Eye (tissue), 1 donor: ENCODE data around the gene NDUFA8.

Experiments used
- DNase-seq: peaks from one replicate; pipeline ENCODE4 v3.0.0-alpha.2; 2015

The NDUFA8 gene

GRCh38 chr9:122133984-122134535 is 25.5 kb downstream of the NDUFA8 start:
- no peak for DNase-seq

GRCh38 chr9:122133263-122133983 is 26.2 kb downstream of the NDUFA8 start:
- no peak for DNase-seq

GRCh38 chr9:122132539-122132938 is 27.0 kb downstream of the NDUFA8 start:
- DNase-seq, result no peak

GRCh38 chr9:122131401-122132001 is 28.1 kb downstream of the NDUFA8 start:
- peak; percentile 64 for DNase-seq

- no peak for DNase-seq
Observed at GRCh38 chr9:122130837-122131236, 28.7 kb downstream of the NDUFA8 start.

DNA sequence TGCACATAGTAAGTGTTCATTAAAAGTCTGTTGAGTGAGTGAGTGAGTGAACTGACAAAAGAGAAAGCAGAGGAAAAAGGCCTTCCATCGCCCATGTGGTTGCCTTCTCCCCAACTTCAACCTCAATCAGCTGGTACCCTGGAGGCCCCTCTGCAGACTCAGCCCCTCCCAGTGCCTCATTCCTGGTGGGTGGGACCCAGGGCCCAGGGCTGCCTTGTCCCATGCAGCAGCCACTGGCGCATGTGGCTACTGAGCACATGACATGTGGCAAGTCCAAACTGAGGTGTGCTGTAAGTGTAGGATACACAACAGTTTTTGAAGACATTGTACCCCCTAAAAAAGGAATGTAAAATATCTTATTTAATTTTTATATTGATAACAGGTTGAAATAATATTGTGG is 29.6 kb downstream of the NDUFA8 start:
- no peak for DNase-seq

- no peak for DNase-seq
Observed at GRCh38 chr9:122128969-122129343, 30.6 kb downstream of the NDUFA8 start.

- no peak for DNase-seq
Observed at GRCh38 chr9:122128007-122128968, 31.3 kb downstream of the NDUFA8 start.

GRCh38 chr9:122127396-122127798 is 32.2 kb downstream of the NDUFA8 start:
- DNase-seq, result no peak

DNA sequence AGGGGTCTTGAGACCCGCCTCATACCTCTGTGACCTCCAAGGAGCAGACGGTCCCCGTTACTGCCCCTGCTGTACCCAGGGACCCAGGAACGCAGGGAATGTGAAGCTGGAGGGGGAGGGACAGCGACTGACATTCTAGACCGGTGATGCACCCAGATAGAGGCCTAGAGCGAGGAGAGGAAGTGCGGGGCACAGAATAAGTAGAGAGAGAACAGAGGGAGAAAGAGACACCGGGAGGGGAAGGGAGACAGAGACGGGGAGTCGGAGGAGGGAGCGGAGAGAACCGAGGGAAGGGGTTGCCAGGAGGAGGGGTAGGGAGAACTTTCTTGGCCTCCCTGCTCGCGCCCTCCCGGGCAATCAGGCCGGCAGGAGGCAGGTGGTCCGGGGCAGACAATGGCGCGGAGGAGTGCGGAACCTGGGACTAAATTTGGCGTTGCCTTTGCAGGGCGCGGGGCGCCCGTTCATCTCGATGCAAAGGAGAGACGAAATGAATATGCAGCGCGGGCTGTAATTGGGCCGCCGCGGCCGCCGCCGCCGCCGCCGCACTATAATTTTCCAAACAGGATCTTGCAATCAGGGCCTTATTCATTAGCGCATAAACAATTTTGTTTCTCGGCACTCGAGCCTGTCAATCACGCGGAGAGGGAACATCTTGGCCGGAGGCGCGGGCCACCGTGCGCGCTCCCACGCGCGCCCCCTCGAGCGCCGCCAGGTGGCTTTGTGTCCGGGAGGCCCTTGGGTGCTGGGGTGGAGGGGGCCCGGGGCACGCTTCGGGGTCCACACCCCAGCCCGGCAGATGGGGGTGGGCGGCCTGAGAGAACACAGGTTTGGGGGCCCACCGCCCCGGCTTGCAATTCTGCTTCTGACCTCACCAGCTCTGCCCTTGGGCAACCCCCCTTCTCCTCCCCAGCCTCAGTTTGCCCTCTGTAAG is 33.0 kb downstream of the NDUFA8 start:
- DNase-seq, result peak; percentile 71

DNA sequence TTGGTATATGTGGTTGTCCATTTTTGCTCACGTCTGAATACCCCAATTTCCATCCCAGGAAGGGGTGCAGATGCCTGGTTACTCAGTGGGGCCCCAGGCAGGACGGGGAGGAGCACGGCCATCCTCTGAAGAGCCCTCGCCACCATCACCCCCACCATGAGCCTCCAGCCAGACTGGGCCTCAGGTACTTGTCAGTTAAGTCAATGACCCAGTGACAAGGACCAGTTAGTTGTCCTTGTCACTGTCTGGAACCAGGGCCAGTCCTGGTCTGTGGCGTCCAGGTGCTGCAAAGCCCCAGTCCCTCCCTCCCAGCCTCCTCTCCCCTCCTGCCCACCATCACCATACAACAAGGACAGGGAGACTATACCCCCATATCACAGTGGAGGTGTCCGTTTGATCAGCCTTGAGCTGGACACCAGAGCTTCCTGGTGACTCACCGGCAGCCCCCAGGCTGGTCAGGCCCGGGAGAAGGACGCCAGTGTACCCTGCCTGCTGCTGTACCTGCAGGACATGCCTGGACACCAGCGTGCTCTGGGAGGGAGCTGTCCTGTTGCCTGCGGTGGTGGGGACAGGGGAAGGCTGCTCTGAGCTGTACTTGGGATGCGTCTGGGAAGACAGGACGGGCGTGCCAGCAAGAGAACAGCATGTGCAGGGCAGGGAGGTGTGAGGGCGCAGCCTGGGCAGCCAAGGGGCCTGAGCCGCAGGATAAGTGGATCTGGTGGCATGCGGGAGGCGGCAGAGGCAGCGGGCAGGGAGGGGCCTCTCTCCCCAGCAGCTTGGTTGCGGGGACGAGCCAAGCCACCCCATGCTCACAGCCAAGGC is 33.9 kb downstream of the NDUFA8 start:
- peak; percentile 51 for DNase-seq

DNA sequence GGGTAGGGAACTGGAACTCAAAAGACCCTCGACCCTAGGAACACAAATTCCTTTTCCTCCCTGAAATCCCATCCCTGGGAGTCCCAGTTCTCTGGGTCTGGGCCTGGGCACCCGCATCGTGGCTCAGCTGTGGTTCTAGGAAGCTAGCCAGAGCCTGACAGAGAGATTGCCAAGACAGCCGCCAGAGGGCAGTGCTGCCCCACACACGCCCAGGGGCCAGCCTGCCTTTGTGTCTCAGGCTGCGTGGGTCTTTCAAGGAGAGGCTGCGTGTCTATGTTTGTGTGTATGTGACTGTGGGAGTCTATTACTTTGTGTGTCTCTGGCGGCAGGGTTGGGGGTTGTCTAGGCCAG is 34.4 kb downstream of the NDUFA8 start:
- DNase-seq, result peak; percentile 94

- no peak for DNase-seq
Observed at GRCh38 chr9:122124528-122124927, 35.1 kb downstream of the NDUFA8 start.

GRCh38 chr9:122124048-122124447 is 35.5 kb downstream of the NDUFA8 start:
- no peak for DNase-seq

- peak; percentile 92 for DNase-seq
Observed at GRCh38 chr9:122122903-122123632, 36.5 kb downstream of the NDUFA8 start.

DNA sequence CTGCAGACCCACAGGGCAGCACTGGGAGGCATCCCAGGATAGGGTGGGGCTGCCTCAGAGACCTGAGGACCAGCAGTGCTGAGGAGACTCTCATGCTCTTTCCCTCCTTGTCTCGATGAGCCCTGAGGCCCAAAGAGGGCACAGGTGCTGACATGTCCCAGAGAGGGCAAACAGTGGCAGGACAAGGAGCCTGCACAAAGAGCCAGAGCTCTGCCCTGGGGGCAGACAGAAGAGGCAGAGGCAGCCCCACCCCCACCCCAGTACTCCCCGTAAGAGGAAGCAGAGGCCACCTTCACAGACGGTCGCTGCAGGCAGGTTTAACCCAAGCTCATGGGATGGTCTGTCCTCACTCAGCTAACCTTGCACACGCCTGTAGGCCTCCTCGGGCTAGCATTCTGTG is 37.1 kb downstream of the NDUFA8 start:
- DNase-seq, result no peak

GRCh38 chr9:122121931-122122330 is 37.6 kb downstream of the NDUFA8 start:
- no peak for DNase-seq

GRCh38 chr9:122121391-122121790 is 38.2 kb downstream of the NDUFA8 start:
- no peak for DNase-seq

GRCh38 chr9:122120316-122121071 is 39.1 kb downstream of the NDUFA8 start:
- no peak for DNase-seq

GRCh38 chr9:122119721-122120120 is 39.9 kb downstream of the NDUFA8 start:
- DNase-seq, result no peak
